GM12874 (cell line): ENCODE measurements around the gene CBLN3.

Source experiments
- TF ChIP-seq, protein P1 (sequence below): IDR thresholded peaks from 2 replicates; pipeline ENCODE4 v1.5.1; 2011; ENCODE audit warnings: low read depth, mild to moderate bottlenecking, control low read depth, low read length, moderate library complexity; ENCODE audit not compliant: insufficient read depth

CBLN3 gene

DNA sequence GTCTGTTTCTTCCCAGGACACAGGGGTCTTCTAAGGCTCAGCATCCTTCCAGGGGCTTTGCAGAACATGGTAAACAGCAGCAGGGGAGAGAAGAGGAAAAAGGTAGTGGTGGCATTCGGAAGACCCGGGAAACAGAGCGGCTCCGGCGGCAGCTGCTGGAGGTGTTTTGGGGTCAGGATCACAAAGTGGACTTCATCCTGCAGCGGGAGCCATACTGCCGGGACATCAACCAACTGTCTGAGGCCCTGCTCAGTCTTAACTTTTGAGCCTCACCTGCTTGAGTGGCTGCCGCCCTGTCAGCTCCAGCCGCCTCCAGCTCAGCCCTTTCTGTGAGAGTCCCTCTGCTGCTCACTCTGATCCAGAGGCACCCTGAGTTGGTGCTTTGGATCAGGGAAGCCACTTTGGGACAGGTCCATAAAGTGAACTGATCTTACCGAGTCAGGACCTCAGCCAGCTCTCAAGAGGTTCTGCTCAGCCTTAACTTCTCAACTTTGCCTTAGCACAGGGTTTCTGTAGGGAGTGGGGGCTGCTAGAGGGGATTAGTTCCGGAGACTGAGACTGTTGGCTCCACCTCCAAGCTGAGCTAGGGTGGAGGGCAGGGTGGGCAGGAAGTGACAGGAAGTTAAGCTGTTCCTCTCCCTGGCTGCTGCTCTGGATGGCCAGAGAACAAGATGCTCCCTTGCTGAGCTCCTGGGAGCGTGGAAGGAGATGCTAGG lies 7.7 kb upstream of the CBLN3 start:
- TF ChIP-seq, protein P1, sequence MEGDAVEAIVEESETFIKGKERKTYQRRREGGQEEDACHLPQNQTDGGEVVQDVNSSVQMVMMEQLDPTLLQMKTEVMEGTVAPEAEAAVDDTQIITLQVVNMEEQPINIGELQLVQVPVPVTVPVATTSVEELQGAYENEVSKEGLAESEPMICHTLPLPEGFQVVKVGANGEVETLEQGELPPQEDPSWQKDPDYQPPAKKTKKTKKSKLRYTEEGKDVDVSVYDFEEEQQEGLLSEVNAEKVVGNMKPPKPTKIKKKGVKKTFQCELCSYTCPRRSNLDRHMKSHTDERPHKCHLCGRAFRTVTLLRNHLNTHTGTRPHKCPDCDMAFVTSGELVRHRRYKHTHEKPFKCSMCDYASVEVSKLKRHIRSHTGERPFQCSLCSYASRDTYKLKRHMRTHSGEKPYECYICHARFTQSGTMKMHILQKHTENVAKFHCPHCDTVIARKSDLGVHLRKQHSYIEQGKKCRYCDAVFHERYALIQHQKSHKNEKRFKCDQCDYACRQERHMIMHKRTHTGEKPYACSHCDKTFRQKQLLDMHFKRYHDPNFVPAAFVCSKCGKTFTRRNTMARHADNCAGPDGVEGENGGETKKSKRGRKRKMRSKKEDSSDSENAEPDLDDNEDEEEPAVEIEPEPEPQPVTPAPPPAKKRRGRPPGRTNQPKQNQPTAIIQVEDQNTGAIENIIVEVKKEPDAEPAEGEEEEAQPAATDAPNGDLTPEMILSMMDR = no peak

DNA sequence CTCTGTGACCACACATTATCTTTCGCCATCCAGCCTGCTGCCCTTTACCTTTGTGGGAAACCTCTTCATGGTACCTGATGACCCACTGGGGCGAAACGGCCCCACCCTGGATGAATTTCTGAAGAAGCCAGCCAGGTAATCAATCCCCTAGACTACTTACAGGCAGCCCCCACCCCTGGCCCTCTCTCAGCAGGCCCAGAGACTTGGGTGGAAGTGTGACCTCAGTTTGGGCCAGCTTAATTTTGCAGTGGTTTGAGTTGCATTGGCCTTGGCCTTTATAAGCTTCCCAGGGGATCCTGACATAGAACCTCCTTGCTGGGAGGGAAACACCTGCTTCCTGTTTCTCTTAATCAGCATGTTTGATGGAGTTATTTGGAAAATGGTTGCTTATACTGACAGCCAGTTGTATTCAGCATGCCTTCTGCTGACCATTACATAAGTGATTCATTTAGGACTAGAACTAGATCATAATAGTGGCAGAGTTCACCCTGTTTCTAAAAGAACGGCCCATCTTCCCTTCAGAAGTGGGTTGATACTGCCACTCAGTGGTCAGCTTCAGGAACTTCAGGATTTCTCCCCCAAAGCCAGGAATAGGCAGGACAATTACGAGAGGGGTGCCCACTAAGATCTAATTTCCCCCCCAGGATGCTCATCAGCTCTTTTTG lies 7.0 kb upstream of the CBLN3 start:
- TF ChIP-seq, protein P1 = peak; percentile 63

DNA sequence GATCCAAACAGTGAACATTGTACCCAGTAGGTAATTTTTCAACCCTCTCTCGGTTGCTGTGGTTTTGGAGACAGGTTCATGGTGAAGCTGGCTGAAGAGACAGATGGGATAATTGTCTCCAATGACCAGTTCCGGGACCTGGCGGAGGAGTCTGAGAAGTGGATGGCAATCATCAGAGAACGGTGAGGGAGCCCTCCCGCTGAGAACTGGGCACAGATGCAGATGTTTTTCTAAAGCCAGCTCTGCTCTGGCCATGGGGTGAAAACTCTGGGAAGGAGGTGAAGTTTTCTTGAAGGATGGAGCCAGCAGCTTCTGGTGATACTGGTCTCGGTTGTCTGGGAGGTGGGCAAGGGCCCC lies 6.5 kb upstream of the CBLN3 start:
- TF ChIP-seq, protein P1 = no peak

DNA sequence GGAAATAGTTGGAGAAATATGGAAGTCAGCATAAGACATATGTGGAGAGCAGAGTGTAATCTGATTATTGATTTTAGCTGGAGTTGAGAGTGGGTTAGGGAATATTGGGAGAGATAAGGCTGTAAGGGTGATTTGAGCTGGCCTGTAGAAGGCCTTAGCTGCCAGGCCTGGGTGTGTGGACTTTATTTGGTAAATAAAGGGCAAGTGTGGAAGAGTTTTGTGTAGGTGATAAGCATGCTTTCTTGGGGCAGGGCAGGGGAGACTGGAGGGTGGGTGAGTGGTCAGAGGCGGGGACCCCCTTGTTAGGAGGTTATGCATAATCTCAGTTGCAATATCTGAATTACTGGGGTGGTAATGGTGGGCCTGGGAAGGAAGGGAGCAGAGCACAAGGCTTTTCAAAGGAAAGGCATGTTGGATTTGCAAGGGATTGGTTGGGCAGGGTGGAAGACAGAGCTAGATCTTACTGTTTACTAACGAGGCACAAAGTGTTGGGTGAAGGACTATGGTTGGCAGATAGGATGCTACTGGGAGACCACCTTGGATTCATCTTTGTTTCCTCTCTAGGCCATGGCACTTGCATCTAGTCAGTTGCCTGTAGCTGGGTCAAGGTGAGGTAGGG lies 5.8 kb upstream of the CBLN3 start:
- TF ChIP-seq, protein P1 = no peak

DNA sequence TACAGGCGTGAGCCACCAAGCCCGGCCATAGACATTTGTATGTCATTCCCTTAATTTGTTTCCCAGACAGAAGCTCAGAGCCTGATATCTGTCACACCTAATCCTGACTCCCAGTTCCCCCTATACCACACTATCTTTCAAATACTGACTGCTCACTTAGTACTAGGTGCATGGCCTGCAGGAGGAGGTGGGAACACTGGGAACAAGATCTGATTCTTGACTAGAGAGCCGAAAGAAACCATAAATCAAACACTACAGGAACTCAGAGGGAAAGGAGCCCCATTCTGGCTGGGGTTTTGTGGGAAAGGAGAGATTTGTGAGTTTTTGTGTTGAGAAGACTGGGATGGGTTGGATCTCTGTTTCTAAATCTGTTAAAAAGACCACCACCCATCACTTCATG lies 5.2 kb upstream of the CBLN3 start:
- TF ChIP-seq, protein P1 = no peak

DNA sequence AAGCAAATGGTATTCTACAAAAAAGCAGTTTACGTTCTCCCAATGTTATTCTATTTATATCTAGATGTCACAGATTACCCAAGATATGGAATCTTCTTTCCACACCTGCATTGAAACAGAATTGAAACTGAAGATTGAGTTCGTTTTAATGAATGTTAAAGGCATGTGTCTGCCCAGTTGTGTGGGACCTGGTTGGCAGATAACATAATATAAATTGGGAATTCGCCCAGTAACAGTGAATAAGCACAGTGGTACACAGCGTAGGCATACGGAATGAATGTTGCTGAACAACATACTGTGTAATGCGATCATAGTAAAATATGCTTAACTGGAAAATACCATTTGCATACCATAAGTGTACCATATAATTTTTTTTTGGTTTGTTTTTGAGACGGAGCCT lies 4.6 kb upstream of the CBLN3 start:
- TF ChIP-seq, protein P1 = no peak

DNA sequence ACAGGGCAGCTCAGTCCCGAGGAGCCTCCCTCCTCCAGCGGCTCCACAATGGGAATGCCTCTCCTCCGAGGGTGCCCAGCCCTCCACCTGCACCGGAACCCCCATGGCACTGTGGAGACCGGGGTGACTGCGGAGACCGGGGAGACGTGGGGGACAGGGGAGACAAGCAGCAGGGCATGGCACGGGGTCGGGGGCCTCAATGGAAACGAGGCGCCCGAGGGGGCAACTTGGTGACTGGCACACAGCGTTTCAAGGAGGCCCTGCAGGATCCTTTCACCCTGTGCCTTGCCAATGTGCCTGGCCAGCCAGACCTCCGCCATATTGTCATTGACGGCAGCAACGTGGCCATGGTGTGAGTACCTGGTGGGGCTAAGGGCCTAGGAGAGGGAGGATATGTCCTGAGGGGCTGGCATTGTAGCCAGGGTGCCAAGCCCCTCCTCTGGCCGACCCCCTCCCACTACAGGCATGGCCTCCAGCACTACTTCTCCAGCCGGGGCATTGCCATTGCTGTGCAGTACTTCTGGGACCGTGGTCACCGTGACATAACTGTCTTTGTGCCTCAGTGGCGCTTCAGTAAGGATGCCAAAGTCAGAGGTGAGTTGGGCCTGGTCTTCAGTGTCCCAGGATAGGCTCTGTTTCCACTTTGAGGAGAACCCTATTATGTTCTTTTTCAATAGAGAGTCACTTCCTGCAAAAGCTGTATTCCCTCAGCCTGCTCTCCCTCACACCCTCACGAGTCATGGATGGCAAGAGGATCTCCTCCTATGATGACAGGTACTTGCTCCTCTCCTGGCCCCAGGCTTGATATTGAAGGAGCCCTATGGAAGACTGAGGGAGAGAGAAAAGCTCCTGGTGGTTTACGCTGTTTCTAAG lies 3.0 kb upstream of the CBLN3 start:
- TF ChIP-seq, protein P1 = no peak
